Neural progenitor cell (in vitro differentiated cells): Measurements from ENCODE around the gene FXYD4.

Source experiments
- CTCF ChIP-seq: fragments of 200-600 bp; sonication (generic); IDR thresholded peaks from 2 replicates; pipeline ENCODE4 v1.5.1; 2017; ENCODE audit warnings: antibody characterized with exemption, mild to moderate bottlenecking
- EZH2 ChIP-seq: fragments of 200-600 bp; sonication (generic); IDR thresholded peaks from 2 replicates; pipeline ENCODE4 v1.6.1; 2017; ENCODE audit warnings: antibody characterized with exemption, mild to moderate bottlenecking, moderate library complexity

GRCh38 chr10:43351301-43351700, 20.1 kb upstream of the FXYD4 start:
- TF ChIP-seq EZH2 (no peak), CTCF (no peak)
